Trophoblast cell (in vitro differentiated cells and primary cell): ENCODE data around the gene SLAMF6.
A peak's percentile ranks its signal among the peaks of the same experiment; 100 is the strongest.

Experiments
- DNase-seq, 2 donors: peaks; one replicate each; pipeline ENCODE4 v3.0.0-alpha.2; 2016
- H2AFZ ChIP-seq: 2 replicates; pipeline ENCODE4 v1.6.1; 2013; ENCODE audit warnings: low read length, moderate library complexity, mild to moderate bottlenecking; ENCODE audit not compliant: insufficient read depth, poor library complexity
- H2AK5ac ChIP-seq: 2 replicates; pipeline ENCODE4 v1.6.1; 2013; ENCODE audit warnings: mild to moderate bottlenecking, low read length
- H2BK120ac ChIP-seq: 2 replicates; pipeline ENCODE4 v1.6.1; 2013; ENCODE audit warnings: low read length, mild to moderate bottlenecking, moderate library complexity; ENCODE audit not compliant: insufficient read depth, poor library complexity
- H2BK12ac ChIP-seq: 2 replicates; pipeline ENCODE4 v1.6.1; 2013; ENCODE audit warnings: mild to moderate bottlenecking, low read length, moderate library complexity
- H2BK5ac ChIP-seq: 2 replicates; pipeline ENCODE4 v1.6.1; 2013; ENCODE audit warnings: low read length, low read depth, moderate library complexity, mild to moderate bottlenecking; ENCODE audit not compliant: poor library complexity
- H3K14ac ChIP-seq: 2 replicates; pipeline ENCODE4 v1.6.1; 2013; ENCODE audit warnings: mild to moderate bottlenecking, low read length
- H3K18ac ChIP-seq: 2 replicates; pipeline ENCODE4 v1.6.1; 2013; ENCODE audit warnings: mild to moderate bottlenecking, low read length
- H3K23ac ChIP-seq: 2 replicates; pipeline ENCODE4 v1.6.1; 2013; ENCODE audit warnings: low read length
- H3K27ac ChIP-seq: 2 replicates; pipeline ENCODE4 v1.5.1; 2013; ENCODE audit warnings: low read depth, mild to moderate bottlenecking, inconsistent platforms, low read length, moderate library complexity
- H3K27me3 ChIP-seq: 2 replicates; pipeline ENCODE4 v1.6.1; 2013; ENCODE audit warnings: inconsistent platforms, mild to moderate bottlenecking, low read length, moderate library complexity; ENCODE audit not compliant: insufficient read depth
- H3K36me3 ChIP-seq, 2 experiments: 1 replicate in 1 of 2; 2 replicates in 1 of 2; pipeline ENCODE4 v1.6.1; 2013; ENCODE audit warnings: low read length in 2 of 2, mild to moderate bottlenecking in 2 of 2, moderate library complexity in 1 of 2; ENCODE audit not compliant: insufficient read depth in 2 of 2, control insufficient read depth in 1 of 2
- H3K4ac ChIP-seq: 2 replicates; pipeline ENCODE4 v1.6.1; 2013; ENCODE audit warnings: low read depth, mild to moderate bottlenecking, low read length, moderate library complexity
- H3K4me1 ChIP-seq, 2 experiments: 1 replicate in 1 of 2; 2 replicates in 1 of 2; pipeline ENCODE4 v1.6.1; 2013; ENCODE audit warnings: low read length in 2 of 2, mild to moderate bottlenecking in 2 of 2, moderate library complexity in 1 of 2; ENCODE audit not compliant: insufficient read depth in 2 of 2, control insufficient read depth in 1 of 2
- H3K4me2 ChIP-seq: 2 replicates; pipeline ENCODE4 v1.6.1; 2013; ENCODE audit warnings: inconsistent platforms, mild to moderate bottlenecking, low read length, moderate library complexity
- H3K4me3 ChIP-seq: 2 replicates; pipeline ENCODE4 v1.5.1; 2013; ENCODE audit warnings: mild to moderate bottlenecking, low read depth, low read length, inconsistent platforms
- H3K79me1 ChIP-seq: one replicate; pipeline ENCODE4 v1.6.1; 2013; ENCODE audit warnings: low read length
- H3K79me2 ChIP-seq: 2 replicates; pipeline ENCODE4 v1.6.1; 2013; ENCODE audit warnings: low read length, mild to moderate bottlenecking; ENCODE audit not compliant: control insufficient read depth, insufficient read depth, poor library complexity
- H3K9ac ChIP-seq: 2 replicates; pipeline ENCODE4 v1.6.1; 2013; ENCODE audit warnings: mild to moderate bottlenecking, low read length
- H3K9me3 ChIP-seq: 2 replicates; pipeline ENCODE4 v1.6.1; 2013; ENCODE audit warnings: low read depth, mild to moderate bottlenecking, control low read depth, inconsistent platforms, low read length; ENCODE audit not compliant: insufficient read depth
- H4K12ac ChIP-seq: 2 replicates; pipeline ENCODE4 v1.6.1; 2013; ENCODE audit warnings: low read depth, mild to moderate bottlenecking, low read length, moderate library complexity
- H4K8ac ChIP-seq: 2 replicates; pipeline ENCODE4 v1.6.1; 2013; ENCODE audit warnings: low read depth, mild to moderate bottlenecking, low read length, moderate library complexity
- H4K91ac ChIP-seq: one replicate; pipeline ENCODE4 v1.6.1; 2013; ENCODE audit warnings: low read depth, mild to moderate bottlenecking, low read length, moderate library complexity
- WGBS: extraction: QIAGEN DNeasy Blood & Tissue Kit; methylation state at CpG from one replicate; pipeline ENCODE4 v1.1.7; 2013; ENCODE audit warnings: missing lambda C conversion rate; ENCODE audit not compliant: insufficient read length, insufficient coverage; ENCODE audit errors: extremely low coverage; 5-methylcytosine and 5-hydroxymethylcytosine counted together

SLAMF6 gene

DNA sequence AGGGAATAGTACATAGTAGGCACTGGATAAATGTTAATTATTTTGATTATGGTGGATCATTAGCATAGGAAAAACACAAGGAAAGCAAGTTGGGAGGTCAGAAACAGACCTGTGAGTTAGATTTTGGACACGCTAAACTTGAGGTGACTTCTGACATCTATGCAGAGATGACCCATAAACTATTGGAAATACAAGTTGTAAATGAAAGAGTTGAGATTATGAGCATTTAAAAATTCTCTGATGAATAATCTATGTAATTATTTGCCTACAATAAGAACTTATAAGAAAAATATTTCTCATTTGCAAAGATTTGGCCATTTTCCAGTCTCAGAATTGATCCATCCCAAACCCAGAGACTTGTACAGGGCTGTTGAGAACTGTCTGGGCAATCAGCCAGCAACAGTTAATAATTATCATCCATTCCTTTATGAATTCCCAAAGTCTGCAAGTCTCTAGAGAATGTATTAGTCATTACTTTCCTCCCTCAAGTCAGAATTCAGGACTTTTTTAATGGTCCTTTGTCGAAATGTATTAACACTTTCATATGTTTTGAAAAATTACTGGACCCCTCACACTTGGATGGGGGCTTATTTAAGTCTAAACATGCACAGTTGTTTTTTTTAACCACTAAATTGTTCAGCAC, 19.4 kb upstream of the SLAMF6 start:
- WGBS, result no CpG with 5 or more reads among the region's 2 CpGs
- Histone ChIP-seq H3K79me1 (no peaks in the 10 kb centered on the region), H3K9me3 (no peaks in the 10 kb centered on the region), H3K4me1 (peaks cover 0 to 2% of the 10 kb centered on the region in 2 experiments), H3K27ac (no peak overlapping the region), H3K79me2 (no peaks in the 10 kb centered on the region), H3K4me2 (no peak overlapping the region), H2AFZ (no peak overlapping the region), H2BK120ac (no peak overlapping the region), H2AK5ac (no peak overlapping the region), H3K18ac (no peak overlapping the region), H4K91ac (no peak overlapping the region), H2BK5ac (no peak overlapping the region), H3K36me3 (no peaks in the 10 kb centered on the region), H4K8ac (no peak overlapping the region), H3K23ac (no peak overlapping the region), H3K4ac (no peak overlapping the region), H3K9ac (no peak overlapping the region), H3K4me3 (no peak overlapping the region), H3K14ac (no peak overlapping the region), H4K12ac (no peak overlapping the region), H2BK12ac (no peak overlapping the region), H3K27me3 (no peaks in the 10 kb centered on the region)
- peak in 1 of 2 donors; percentile 39 for DNase-seq

DNA sequence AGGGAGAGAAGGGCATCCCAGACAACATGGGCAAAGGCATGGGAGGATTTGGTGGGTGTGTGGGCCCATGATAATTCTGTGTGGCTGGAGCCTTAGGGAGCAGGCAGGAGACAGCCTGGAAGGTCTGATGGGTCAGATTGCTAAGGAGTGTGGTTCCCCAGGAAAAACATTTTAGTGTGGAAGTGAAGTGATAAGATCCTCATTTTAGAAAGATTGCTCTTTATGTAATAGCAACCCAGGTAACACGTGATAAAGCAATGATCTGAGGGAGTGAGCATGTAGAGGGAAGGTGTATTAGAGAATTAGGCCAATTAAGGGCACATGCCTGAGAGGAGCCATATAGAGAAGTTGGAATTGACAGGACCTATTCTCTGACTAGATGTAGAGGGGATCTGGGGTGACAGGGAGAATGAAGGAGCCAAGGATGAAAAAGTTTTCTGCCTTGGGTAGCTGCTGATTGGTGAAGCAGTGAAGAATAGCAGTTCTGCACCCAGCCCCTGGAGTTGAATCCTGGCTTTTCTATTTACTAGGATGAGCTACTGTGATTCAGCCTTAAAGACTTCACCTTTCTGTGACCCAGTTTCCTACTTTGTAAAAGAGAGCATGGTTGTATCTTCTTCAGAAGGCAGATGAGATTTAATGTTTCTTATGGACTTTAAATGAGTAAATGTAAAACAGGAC, 18.7 kb upstream of the SLAMF6 start:
- WGBS, result no CpG with 5 or more reads among the region's 1 CpG
- DNase-seq, result no peak
- H4K91ac ChIP-seq, result no peak overlapping the region

GRCh38 chr1:160540859-160541233, 17.8 kb upstream of the SLAMF6 start:
- H3K4me1 ChIP-seq, result peaks cover 0 to 2% of the 10 kb centered on the region in 2 experiments
- no peak overlapping the region for H3K9ac ChIP-seq
- H3K79me1 ChIP-seq, result no peaks in the 10 kb centered on the region
- no peak for DNase-seq
- no peak overlapping the region for H3K4me2 ChIP-seq
- H4K12ac ChIP-seq, result no peak overlapping the region
- H3K27ac ChIP-seq, result no peak overlapping the region
- no peak overlapping the region for H2AFZ ChIP-seq
- no peak overlapping the region for H2AK5ac ChIP-seq
- H3K27me3 ChIP-seq, result no peaks in the 10 kb centered on the region
- no peaks in the 10 kb centered on the region for H3K79me2 ChIP-seq
- no peak overlapping the region for H2BK5ac ChIP-seq
- no peak overlapping the region for H2BK120ac ChIP-seq
- no peaks in the 10 kb centered on the region for H3K36me3 ChIP-seq
- no peak overlapping the region for H3K4ac ChIP-seq
- no peak overlapping the region for H3K14ac ChIP-seq
- no peak overlapping the region for H3K4me3 ChIP-seq
- H3K9me3 ChIP-seq, result no peaks in the 10 kb centered on the region
- H4K8ac ChIP-seq, result no peak overlapping the region
- no peak overlapping the region for H3K23ac ChIP-seq
- no peak overlapping the region for H3K18ac ChIP-seq
- H2BK12ac ChIP-seq, result no peak overlapping the region
- no peak overlapping the region for H4K91ac ChIP-seq

More for the DNA sequence above, 18.7 kb upstream of the SLAMF6 start:
- no peak overlapping the region for H3K4me2 ChIP-seq
- no peaks in the 10 kb centered on the region for H3K27me3 ChIP-seq
- H3K4me1 ChIP-seq, result peaks cover 0 to 2% of the 10 kb centered on the region in 2 experiments
- H3K9me3 ChIP-seq, result no peaks in the 10 kb centered on the region
- H2BK12ac ChIP-seq, result no peak overlapping the region
- no peak overlapping the region for H2AFZ ChIP-seq
- H3K79me2 ChIP-seq, result no peaks in the 10 kb centered on the region
- no peak overlapping the region for H4K12ac ChIP-seq
- no peak overlapping the region for H2BK5ac ChIP-seq
- H3K36me3 ChIP-seq, result no peaks in the 10 kb centered on the region
- no peaks in the 10 kb centered on the region for H3K79me1 ChIP-seq
- H2AK5ac ChIP-seq, result no peak overlapping the region
- no peak overlapping the region for H4K8ac ChIP-seq
- H3K18ac ChIP-seq, result no peak overlapping the region
- no peak overlapping the region for H2BK120ac ChIP-seq
- no peak overlapping the region for H3K23ac ChIP-seq
- H3K9ac ChIP-seq, result no peak overlapping the region
- H3K14ac ChIP-seq, result no peak overlapping the region
- no peak overlapping the region for H3K27ac ChIP-seq
- no peak overlapping the region for H3K4me3 ChIP-seq
- no peak overlapping the region for H3K4ac ChIP-seq

DNA sequence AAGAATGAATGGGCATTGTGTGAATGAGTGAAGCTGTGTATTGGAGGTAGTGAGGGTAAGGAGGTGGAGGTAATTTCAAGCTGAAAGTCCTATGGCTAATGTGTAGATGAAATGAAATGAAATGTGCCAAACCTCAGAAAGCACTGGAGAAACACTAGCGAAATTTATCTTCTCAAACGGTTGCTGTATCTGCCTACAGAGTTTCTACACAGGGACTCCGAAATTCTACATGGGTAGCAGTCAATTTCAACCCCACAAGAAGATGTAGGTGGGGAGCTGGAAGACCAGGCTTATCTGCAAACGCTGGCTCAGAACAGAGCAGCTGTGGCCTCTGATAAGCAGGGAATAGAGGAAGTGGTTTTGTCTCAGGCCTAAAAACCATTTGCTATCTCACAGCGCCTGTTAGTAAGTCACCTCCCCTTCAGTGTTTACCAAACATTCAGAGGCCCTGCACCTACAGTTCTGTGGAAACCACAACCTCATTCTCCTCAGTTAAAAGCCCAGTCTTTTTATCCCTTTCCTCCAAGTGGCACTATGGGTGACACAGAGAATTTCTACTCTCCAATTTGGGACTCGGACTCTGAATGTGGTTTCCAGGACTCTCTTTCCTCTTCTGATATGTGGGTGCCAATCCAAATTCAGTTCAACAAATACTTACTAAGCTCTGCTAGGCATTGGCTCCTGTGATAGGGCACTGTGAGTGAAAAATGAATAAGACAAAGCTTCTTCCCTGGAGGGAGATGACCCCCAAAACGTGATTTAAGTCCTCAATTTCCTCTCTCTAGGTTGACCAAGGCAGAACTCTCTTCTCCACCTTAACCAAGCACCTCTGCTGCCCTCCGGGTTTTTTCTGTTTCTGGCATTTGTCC, 17.2 kb upstream of the SLAMF6 start:
- no CpG with 5 or more reads among the region's 8 CpGs for WGBS
- no peak overlapping the region for H4K91ac ChIP-seq
- H3K79me2 ChIP-seq, result no peaks in the 10 kb centered on the region
- no peaks in the 10 kb centered on the region for H3K9me3 ChIP-seq
- no peak overlapping the region for H2BK12ac ChIP-seq
- no peak overlapping the region for H4K12ac ChIP-seq
- H3K27ac ChIP-seq, result no peak overlapping the region
- no peak overlapping the region for H4K8ac ChIP-seq
- no peak overlapping the region for H3K23ac ChIP-seq
- no peak overlapping the region for H2AK5ac ChIP-seq
- no peak overlapping the region for H3K4ac ChIP-seq
- no peaks in the 10 kb centered on the region for H3K79me1 ChIP-seq
- no peaks in the 10 kb centered on the region for H3K27me3 ChIP-seq
- H3K18ac ChIP-seq, result no peak overlapping the region
- no peak overlapping the region for H2BK120ac ChIP-seq
- H2AFZ ChIP-seq, result no peak overlapping the region
- no peak overlapping the region for H3K9ac ChIP-seq
- no peaks in the 10 kb centered on the region for H3K36me3 ChIP-seq
- H3K4me1 ChIP-seq, result peaks cover 0 to 2% of the 10 kb centered on the region in 2 experiments
- no peak overlapping the region for H3K14ac ChIP-seq
- DNase-seq, result no peak
- no peak overlapping the region for H2BK5ac ChIP-seq
- H3K4me2 ChIP-seq, result no peak overlapping the region
- H3K4me3 ChIP-seq, result no peak overlapping the region
